Nephron progenitor cell (in vitro differentiated cells): Measurements from ENCODE around the gene MVK.

Experiments used
- DNase-seq: peaks from one replicate; pipeline ENCODE4 v3.0.0; 2021
- H3K27ac Mint-ChIP-seq: 2 replicates; pipeline ENCODE4 v1.8.0; 2021; ENCODE audit warnings: mild to moderate bottlenecking, moderate library complexity, mixed read lengths
- H3K27me3 Mint-ChIP-seq: 2 replicates; pipeline ENCODE4 v1.8.0; 2021; ENCODE audit warnings: mild to moderate bottlenecking, low read depth, mixed read lengths; ENCODE audit not compliant: poor library complexity
- H3K36me3 Mint-ChIP-seq: 2 replicates; pipeline ENCODE4 v1.8.0; 2021; ENCODE audit warnings: low read depth, mixed read lengths
- H3K4me1 Mint-ChIP-seq: 2 replicates; pipeline ENCODE4 v1.8.0; 2021; ENCODE audit warnings: mixed read lengths
- H3K4me3 Mint-ChIP-seq: 2 replicates; pipeline ENCODE4 v1.8.0; 2021; ENCODE audit warnings: mild to moderate bottlenecking, moderate library complexity, mixed read lengths
- H3K9me3 Mint-ChIP-seq: 2 replicates; pipeline ENCODE4 v1.8.0; 2021; ENCODE audit warnings: mild to moderate bottlenecking, moderate library complexity, mixed read lengths
- TF ChIP-seq, protein P1 (sequence below): fragments of 200-600 bp; sonication (generic); IDR thresholded peaks from 2 replicates; pipeline ENCODE4 v1.5.0; 2021; ENCODE audit warnings: antibody characterized with exemption

MVK gene

DNA sequence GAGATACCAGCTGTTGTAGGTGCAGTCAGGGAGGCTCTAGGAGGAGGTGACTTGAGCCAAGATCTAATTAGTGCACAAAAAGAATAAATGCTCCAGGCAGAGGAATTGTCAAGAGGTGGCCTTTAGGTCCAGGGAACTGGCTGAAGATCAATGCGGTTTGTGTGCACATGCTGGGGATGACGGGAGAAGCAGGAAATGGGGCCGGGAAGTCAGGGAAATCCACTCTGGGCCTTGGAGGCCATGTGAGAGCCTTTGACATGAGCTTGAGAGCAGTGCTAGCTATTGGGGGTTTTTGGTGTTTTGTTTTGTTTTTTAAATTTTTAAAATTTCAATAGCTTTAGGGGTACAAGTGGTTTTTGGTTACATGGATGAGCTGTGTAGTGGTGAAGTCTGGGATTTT lies 67.4 kb downstream of the MVK start:
- no peak for DNase-seq
- no peak overlapping the region for H3K27ac Mint-ChIP-seq
- TF ChIP-seq, protein P1, sequence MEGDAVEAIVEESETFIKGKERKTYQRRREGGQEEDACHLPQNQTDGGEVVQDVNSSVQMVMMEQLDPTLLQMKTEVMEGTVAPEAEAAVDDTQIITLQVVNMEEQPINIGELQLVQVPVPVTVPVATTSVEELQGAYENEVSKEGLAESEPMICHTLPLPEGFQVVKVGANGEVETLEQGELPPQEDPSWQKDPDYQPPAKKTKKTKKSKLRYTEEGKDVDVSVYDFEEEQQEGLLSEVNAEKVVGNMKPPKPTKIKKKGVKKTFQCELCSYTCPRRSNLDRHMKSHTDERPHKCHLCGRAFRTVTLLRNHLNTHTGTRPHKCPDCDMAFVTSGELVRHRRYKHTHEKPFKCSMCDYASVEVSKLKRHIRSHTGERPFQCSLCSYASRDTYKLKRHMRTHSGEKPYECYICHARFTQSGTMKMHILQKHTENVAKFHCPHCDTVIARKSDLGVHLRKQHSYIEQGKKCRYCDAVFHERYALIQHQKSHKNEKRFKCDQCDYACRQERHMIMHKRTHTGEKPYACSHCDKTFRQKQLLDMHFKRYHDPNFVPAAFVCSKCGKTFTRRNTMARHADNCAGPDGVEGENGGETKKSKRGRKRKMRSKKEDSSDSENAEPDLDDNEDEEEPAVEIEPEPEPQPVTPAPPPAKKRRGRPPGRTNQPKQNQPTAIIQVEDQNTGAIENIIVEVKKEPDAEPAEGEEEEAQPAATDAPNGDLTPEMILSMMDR = no peak
- H3K9me3 Mint-ChIP-seq = no peaks in the 10 kb centered on the region
- no peak overlapping the region for H3K4me3 Mint-ChIP-seq
- no peaks in the 10 kb centered on the region for H3K36me3 Mint-ChIP-seq
- no peaks in the 10 kb centered on the region for H3K4me1 Mint-ChIP-seq
- peaks cover 20% of the 10 kb centered on the region for H3K27me3 Mint-ChIP-seq

DNA sequence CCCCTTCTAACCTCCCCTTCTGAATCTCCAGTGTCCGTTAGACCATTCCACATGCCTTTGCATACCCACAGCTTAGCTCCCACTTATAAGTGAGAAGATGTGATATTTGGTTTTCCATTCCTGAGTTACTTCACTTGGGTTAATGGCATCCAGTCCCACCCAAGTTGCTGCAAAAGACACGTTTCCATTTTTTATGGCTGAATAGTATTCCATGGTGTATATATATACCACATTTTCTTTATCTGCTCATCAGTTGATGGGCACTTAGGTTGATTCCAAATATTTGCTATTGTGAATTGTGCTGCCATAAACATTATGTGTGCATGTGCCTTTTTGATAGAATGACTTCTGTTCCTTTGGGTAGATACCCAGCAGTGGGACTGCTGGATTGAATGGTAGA lies 67.8 kb downstream of the MVK start:
- Mint-ChIP-seq H3K4me1 (peaks cover under 1% of the 10 kb centered on the region), H3K36me3 (no peaks in the 10 kb centered on the region), H3K27ac (no peak overlapping the region), H3K4me3 (no peak overlapping the region), H3K9me3 (no peaks in the 10 kb centered on the region), H3K27me3 (peaks cover 24% of the 10 kb centered on the region)
- TF ChIP-seq, protein P1 = no peak
- no peak for DNase-seq

DNA sequence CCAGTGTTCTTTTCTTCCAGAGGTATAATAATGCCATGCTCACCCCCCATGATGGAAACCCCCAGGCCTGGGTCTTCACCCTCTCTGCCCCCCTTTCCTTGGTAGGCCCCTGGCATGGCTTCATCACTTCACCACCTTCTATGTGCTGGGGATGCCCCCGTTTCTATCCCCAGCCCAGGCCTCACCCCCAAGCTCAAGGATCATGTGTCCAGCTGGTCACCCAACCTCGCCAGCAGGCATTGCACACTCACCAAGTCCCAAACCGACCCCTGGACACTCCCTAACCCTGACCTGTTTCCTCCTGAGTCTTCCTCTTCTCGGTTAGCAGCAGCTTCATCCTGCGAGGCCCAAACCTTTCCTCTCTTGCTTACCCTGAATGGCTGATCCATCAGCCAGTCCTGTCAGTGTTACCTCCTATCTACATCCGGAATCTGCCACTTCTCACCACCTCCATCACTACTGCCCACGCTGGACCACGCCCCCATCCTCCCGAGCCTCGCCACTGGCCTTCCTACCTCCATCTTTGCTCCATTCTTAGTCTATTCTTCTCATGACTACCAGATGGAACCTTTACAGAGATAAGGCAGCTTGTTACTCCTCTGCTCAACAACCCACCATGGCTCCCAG lies 69.0 kb downstream of the MVK start:
- peaks cover 11% of the 10 kb centered on the region for H3K4me1 Mint-ChIP-seq
- no peaks in the 10 kb centered on the region for H3K36me3 Mint-ChIP-seq
- H3K9me3 Mint-ChIP-seq = no peaks in the 10 kb centered on the region
- H3K4me3 Mint-ChIP-seq = no peak overlapping the region
- DNase-seq = no peak
- TF ChIP-seq, protein P1 = no peak
- no peak overlapping the region for H3K27ac Mint-ChIP-seq
- H3K27me3 Mint-ChIP-seq = peaks cover 30% of the 10 kb centered on the region

DNA sequence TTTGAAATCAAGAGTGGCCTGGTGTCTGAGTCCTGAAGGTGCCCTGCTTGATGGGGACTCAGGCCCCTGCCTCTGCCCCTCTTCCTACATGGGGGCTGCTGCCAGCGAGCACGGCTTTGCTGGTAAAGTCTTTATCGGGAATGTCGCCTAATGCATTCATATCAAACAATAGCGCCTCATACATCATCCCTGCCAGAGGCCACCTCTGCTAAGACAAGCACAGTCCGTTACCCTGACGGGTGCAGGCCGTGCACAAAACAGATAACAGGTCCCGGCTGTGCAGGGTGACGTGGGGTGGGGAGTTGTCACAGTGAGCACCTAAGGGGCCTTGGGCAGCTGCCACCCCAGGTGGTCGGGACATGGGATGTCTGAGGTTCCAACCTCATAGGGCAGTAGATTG lies 71.6 kb downstream of the MVK start:
- H3K27ac Mint-ChIP-seq = no peak overlapping the region
- H3K4me3 Mint-ChIP-seq = no peak overlapping the region
- peaks cover 34% of the 10 kb centered on the region for H3K27me3 Mint-ChIP-seq
- TF ChIP-seq, protein P1 = no peak
- no peaks in the 10 kb centered on the region for H3K9me3 Mint-ChIP-seq
- H3K36me3 Mint-ChIP-seq = no peaks in the 10 kb centered on the region
- no peak for DNase-seq
- H3K4me1 Mint-ChIP-seq = peaks cover 24% of the 10 kb centered on the region

DNA sequence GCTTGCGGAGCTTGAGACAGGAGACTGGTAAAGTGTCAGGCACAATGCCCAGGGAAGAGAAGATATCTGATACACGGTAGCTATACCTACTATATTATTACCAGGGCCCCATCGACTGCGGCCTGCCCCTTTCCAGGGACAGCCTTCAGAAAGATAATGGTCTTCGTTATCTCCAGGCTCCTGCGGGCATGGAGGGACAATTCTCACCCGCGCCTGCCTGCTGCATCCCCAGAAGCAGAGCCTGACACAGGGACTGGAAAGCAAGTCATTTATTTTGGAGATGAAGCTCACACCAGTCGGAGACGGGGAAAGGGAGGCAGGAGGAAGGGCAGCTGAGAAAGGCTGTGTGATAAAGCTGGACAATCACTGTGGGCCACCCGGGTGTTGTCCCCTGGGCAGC lies 72.1 kb downstream of the MVK start:
- peaks cover 37% of the 10 kb centered on the region for H3K27me3 Mint-ChIP-seq
- no peak overlapping the region for H3K4me3 Mint-ChIP-seq
- TF ChIP-seq, protein P1 = no peak
- peaks cover 24% of the 10 kb centered on the region for H3K4me1 Mint-ChIP-seq
- no peak overlapping the region for H3K27ac Mint-ChIP-seq
- DNase-seq = no peak
- H3K9me3 Mint-ChIP-seq = no peaks in the 10 kb centered on the region
- no peaks in the 10 kb centered on the region for H3K36me3 Mint-ChIP-seq
